Cerebellar cortex (tissue), 1 donor: ENCODE measurements around the gene LRRC46.

Source experiments
- DNase-seq: peaks from one replicate; pipeline ENCODE4 v3.0.0-alpha.2; 2015; ENCODE audit warnings: low spot score

LRRC46 gene

GRCh38 chr17:47831003-47831933 lies at the start of gene LRRC46, which contains the start of gene MRPL10:
TSS of gene LRRC46 (plus strand) at chr17:47831670. CDS start at chr17:47831990, 320 bp downstream.
TSS of gene MRPL10 (minus strand) at chr17:47831541. CDS start at chr17:47831511, 30 bp downstream.
- DNase-seq, result peak; percentile 93

- no peak for DNase-seq
Measured at GRCh38 chr17:47785538-47786123, 45.8 kb upstream of the LRRC46 start.

GRCh38 chr17:47789611-47790561 lies 41.6 kb upstream of the LRRC46 start:
- DNase-seq, result peak; percentile 33

GRCh38 chr17:47791025-47791424 lies 40.4 kb upstream of the LRRC46 start:
- no peak for DNase-seq

GRCh38 chr17:47792457-47792856 lies 39.0 kb upstream of the LRRC46 start:
- DNase-seq, result no peak

- no peak for DNase-seq
Measured at GRCh38 chr17:47792979-47793378, 38.5 kb upstream of the LRRC46 start.

GRCh38 chr17:47797797-47798196 lies 33.7 kb upstream of the LRRC46 start:
- no peak for DNase-seq

GRCh38 chr17:47800686-47801085 lies 30.8 kb upstream of the LRRC46 start:
- DNase-seq, result no peak

GRCh38 chr17:47801176-47801765 lies 30.2 kb upstream of the LRRC46 start:
- no peak for DNase-seq

GRCh38 chr17:47801906-47802305 lies 29.6 kb upstream of the LRRC46 start:
- DNase-seq, result no peak

- peak; percentile 69 for DNase-seq
Measured at GRCh38 chr17:47802341-47803022, 29.0 kb upstream of the LRRC46 start.

- no peak for DNase-seq
Measured at GRCh38 chr17:47803201-47803600, 28.3 kb upstream of the LRRC46 start.

- DNase-seq, result no peak
Measured at GRCh38 chr17:47803751-47804150, 27.7 kb upstream of the LRRC46 start.

GRCh38 chr17:47804461-47804860 lies 27.0 kb upstream of the LRRC46 start:
- no peak for DNase-seq

GRCh38 chr17:47806026-47806912 lies 25.2 kb upstream of the LRRC46 start:
- no peak for DNase-seq

- no peak for DNase-seq
Measured at GRCh38 chr17:47806913-47807255, 24.6 kb upstream of the LRRC46 start.

GRCh38 chr17:47807421-47807820 lies 24.0 kb upstream of the LRRC46 start:
- DNase-seq, result no peak

- DNase-seq, result no peak
Measured at GRCh38 chr17:47808036-47808829, 23.2 kb upstream of the LRRC46 start.

GRCh38 chr17:47808830-47809480 lies 22.5 kb upstream of the LRRC46 start:
- DNase-seq, result no peak
